ENCODE results near the gene SSTR1.

Gene SSTR1

DNA sequence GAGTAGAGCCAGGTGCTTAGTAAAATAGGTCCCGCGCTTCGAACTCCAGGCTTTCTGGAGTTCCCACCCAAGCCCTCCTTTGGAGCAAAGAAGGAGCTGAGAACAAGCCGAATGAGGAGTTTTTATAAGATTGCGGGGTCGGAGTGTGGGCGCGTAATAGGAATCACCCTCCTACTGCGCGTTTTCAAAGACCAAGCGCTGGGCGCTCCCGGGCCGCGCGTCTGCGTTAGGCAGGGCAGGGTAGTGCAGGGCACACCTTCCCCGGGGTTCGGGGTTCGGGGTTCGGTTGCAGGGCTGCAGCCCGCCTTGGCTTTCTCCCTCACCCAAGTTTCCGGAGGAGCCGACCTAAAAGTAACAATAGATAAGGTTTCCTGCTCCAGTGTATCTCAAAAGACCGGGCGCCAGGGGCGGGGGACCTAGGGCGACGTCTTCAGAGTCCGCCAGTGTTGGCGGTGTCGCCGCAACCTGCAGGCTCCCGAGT, 3.6 kb downstream of the SSTR1 start:
- Histone ChIP-seq H3K27ac (ENCODE audit: low read length) (no peak overlapping the region), H3K9ac (ENCODE audit: low read depth, low read length) (no peak overlapping the region), H3K27me3 (ENCODE audit: insufficient read depth, low read length) (peaks cover 98% of the 10 kb centered on the region), H3K4me1 (ENCODE audit: insufficient read depth, low read length) (peaks cover 8% of the 10 kb centered on the region; the same call in 1 of the 2 replicates), H3K4me3 (ENCODE audit: low read length) (peak overlapping the region; percentile 23; the same call in 1 of the 2 replicates), H3K9me3 (ENCODE audit: insufficient read depth, low read depth, low read length) (0 out of 2 replicates have a peak, but pooled peaks cover 2% of the 10 kb centered on the region), H3K36me3 (ENCODE audit: insufficient read depth, low read depth, low read length) (no peaks in the 10 kb centered on the region)

DNA sequence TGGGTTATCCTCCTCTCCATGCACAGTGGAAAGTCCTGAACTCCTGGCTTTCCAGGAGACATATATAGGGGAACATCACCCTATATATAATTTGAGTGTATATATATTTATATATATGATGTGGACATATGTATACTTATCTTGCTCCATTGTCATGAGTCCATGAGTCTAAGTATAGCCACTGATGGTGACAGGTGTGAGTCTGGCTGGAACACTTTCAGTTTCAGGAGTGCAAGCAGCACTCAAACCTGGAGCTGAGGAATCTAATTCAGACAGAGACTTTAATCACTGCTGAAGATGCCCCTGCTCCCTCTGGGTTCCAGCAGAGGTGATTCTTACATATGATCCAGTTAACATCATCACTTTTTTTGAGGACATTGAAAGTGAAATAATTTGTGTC, 4.4 kb downstream of the SSTR1 start:
- Histone ChIP-seq H3K36me3 (ENCODE audit: insufficient read depth, low read depth, low read length) (no peaks in the 10 kb centered on the region), H3K4me3 (ENCODE audit: low read length) (no peak overlapping the region), H3K4me1 (ENCODE audit: insufficient read depth, low read length) (peaks cover 8% of the 10 kb centered on the region; the same call in 1 of the 2 replicates), H3K27ac (ENCODE audit: low read length) (no peak overlapping the region), H3K9ac (ENCODE audit: low read depth, low read length) (no peak overlapping the region), H3K9me3 (ENCODE audit: insufficient read depth, low read depth, low read length) (0 out of 2 replicates have a peak, but pooled peaks cover 2% of the 10 kb centered on the region), H3K27me3 (ENCODE audit: insufficient read depth, low read length) (peaks cover 98% of the 10 kb centered on the region)

DNA sequence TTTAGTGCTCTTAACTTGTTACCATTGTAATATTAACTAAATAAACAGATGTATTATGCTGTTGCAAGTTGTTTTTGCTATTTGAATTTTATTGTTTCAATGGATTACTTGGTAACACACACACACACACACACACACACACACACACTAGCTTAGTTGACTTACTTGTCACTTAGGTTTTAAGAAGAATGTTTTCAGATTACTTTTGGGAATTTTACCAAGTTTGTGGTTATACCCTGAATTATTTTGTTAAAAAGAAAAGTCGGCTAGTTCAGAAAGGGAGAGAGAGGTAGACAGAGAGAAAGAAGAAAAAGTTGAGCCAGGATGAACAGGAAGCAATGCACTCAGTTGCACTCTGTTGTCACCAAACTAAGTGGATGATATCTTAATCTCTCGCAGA, 5.3 kb downstream of the SSTR1 start:
- Histone ChIP-seq H3K27me3 (ENCODE audit: insufficient read depth, low read length) (peaks cover 98% of the 10 kb centered on the region), H3K36me3 (ENCODE audit: insufficient read depth, low read depth, low read length) (no peaks in the 10 kb centered on the region), H3K4me3 (ENCODE audit: low read length) (no peak overlapping the region), H3K27ac (ENCODE audit: low read length) (no peak overlapping the region), H3K4me1 (ENCODE audit: insufficient read depth, low read length) (peaks cover 8% of the 10 kb centered on the region; the same call in 1 of the 2 replicates), H3K9ac (ENCODE audit: low read depth, low read length) (no peak overlapping the region), H3K9me3 (ENCODE audit: insufficient read depth, low read depth, low read length) (0 out of 2 replicates have a peak, but pooled peaks cover 2% of the 10 kb centered on the region)

DNA sequence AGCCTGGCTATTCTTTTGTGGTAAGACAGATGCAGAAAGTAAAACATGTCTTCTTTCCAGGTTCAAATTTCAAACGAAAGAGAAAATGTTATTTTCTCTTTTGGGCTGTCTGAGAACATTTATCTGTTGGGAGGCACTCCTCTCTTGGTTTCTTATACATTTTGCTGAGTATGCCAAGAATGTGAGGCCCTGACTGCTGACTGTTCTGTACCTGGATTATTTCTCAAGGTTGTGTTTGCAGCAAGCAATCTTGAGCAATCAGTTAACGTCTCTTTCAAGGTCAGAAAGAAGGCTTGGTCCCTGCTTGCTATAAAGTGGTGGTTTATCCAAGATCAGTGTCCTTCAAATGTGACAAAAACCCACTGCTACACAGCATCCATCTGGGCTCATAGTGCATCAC, 9.8 kb downstream of the SSTR1 start:
- Histone ChIP-seq H3K9me3 (ENCODE audit: insufficient read depth, low read depth, low read length) (no peaks in the 10 kb centered on the region), H3K27ac (ENCODE audit: low read length) (no peak overlapping the region), H3K9ac (ENCODE audit: low read depth, low read length) (no peak overlapping the region), H3K4me3 (ENCODE audit: low read length) (no peak overlapping the region), H3K36me3 (ENCODE audit: insufficient read depth, low read depth, low read length) (no peaks in the 10 kb centered on the region), H3K27me3 (ENCODE audit: insufficient read depth, low read length) (peaks cover 78% of the 10 kb centered on the region), H3K4me1 (ENCODE audit: insufficient read depth, low read length) (peaks cover 18% of the 10 kb centered on the region; the same call in 1 of the 2 replicates)

- peaks cover 44% of the 10 kb centered on the region for H3K27me3 ChIP-seq (ENCODE audit: insufficient read depth, low read length)
Observed at GRCh38 chr14:38221077-38221476, 13.4 kb downstream of the SSTR1 start.

DNA sequence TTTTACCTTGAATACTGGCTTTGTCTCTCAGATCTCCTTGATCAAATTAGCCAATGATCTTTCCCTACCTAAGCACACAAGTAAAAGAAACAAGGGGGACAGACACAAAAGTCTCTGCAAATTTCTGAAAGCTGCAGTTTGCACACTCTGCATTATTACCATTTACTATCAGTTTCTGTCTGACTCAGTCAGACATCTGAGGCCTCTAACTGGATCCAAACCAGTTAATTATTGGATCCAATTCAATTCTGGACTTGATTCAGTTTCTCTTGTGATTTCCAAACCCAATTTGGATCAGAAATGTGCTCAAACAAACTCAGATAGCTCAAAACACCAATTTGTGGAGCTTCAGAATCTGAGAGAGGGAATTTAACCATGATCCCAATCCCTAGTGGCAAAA, 16.6 kb downstream of the SSTR1 start:
- Histone ChIP-seq H3K27me3 (ENCODE audit: insufficient read depth, low read length) (peaks cover 16% of the 10 kb centered on the region), H3K4me3 (ENCODE audit: low read length) (no peak overlapping the region), H3K9ac (ENCODE audit: low read depth, low read length) (no peak overlapping the region), H3K4me1 (ENCODE audit: insufficient read depth, low read length) (peaks cover 14% of the 10 kb centered on the region; the same call in 1 of the 2 replicates), H3K27ac (ENCODE audit: low read length) (no peak overlapping the region), H3K9me3 (ENCODE audit: insufficient read depth, low read depth, low read length) (no peaks in the 10 kb centered on the region), H3K36me3 (ENCODE audit: insufficient read depth, low read depth, low read length) (no peaks in the 10 kb centered on the region)

More at GRCh38 chr14:38221077-38221476, 13.4 kb downstream of the SSTR1 start:
- H3K27ac ChIP-seq (ENCODE audit: low read length), result no peak overlapping the region
- no peaks in the 10 kb centered on the region for H3K36me3 ChIP-seq (ENCODE audit: insufficient read depth, low read depth, low read length)
- H3K9me3 ChIP-seq (ENCODE audit: insufficient read depth, low read depth, low read length), result no peaks in the 10 kb centered on the region
- H3K4me1 ChIP-seq (ENCODE audit: insufficient read depth, low read length), result peaks cover 14% of the 10 kb centered on the region; the same call in 1 of the 2 replicates
- no peak overlapping the region for H3K4me3 ChIP-seq (ENCODE audit: low read length)
- no peak overlapping the region for H3K9ac ChIP-seq (ENCODE audit: low read depth, low read length)

DNA sequence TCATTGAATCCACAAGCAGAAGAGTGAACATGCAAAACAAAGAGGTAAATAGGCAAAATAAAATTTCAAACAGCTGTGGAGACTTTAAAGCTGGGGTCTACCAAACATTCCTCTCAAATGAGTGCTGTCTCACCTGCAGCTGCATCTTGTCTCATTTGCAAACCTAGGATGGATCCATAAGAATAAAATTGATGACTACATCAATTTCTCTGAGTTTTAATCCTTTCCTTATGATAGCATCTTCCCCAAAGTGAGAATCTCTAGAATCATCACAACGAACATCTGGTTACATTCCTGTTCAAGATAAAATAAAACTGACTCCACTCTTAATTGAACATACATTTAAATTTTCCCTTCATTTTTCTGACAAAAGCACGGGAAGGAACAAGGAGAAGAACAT, 18.2 kb downstream of the SSTR1 start:
- H3K4me3 ChIP-seq (ENCODE audit: low read length), result no peak overlapping the region
- no peak overlapping the region for H3K9ac ChIP-seq (ENCODE audit: low read depth, low read length)
- no peaks in the 10 kb centered on the region for H3K36me3 ChIP-seq (ENCODE audit: insufficient read depth, low read depth, low read length)
- no peaks in the 10 kb centered on the region for H3K9me3 ChIP-seq (ENCODE audit: insufficient read depth, low read depth, low read length)
- H3K27me3 ChIP-seq (ENCODE audit: insufficient read depth, low read length), result peaks cover 2% of the 10 kb centered on the region; the same call in 1 of the 2 replicates
- no peak overlapping the region for H3K27ac ChIP-seq (ENCODE audit: low read length)
- peaks cover 8% of the 10 kb centered on the region; the same call in 1 of the 2 replicates for H3K4me1 ChIP-seq (ENCODE audit: insufficient read depth, low read length)

GRCh38 chr14:38226366-38226765, 18.7 kb downstream of the SSTR1 start:
- Histone ChIP-seq H3K9me3 (ENCODE audit: insufficient read depth, low read depth, low read length) (no peaks in the 10 kb centered on the region), H3K36me3 (ENCODE audit: insufficient read depth, low read depth, low read length) (no peaks in the 10 kb centered on the region), H3K27ac (ENCODE audit: low read length) (no peak overlapping the region), H3K27me3 (ENCODE audit: insufficient read depth, low read length) (peaks cover 6% of the 10 kb centered on the region; the same call in 1 of the 2 replicates), H3K9ac (ENCODE audit: low read depth, low read length) (no peak overlapping the region), H3K4me1 (ENCODE audit: insufficient read depth, low read length) (peaks cover 4% of the 10 kb centered on the region; the same call in 1 of the 2 replicates), H3K4me3 (ENCODE audit: low read length) (no peak overlapping the region)

DNA sequence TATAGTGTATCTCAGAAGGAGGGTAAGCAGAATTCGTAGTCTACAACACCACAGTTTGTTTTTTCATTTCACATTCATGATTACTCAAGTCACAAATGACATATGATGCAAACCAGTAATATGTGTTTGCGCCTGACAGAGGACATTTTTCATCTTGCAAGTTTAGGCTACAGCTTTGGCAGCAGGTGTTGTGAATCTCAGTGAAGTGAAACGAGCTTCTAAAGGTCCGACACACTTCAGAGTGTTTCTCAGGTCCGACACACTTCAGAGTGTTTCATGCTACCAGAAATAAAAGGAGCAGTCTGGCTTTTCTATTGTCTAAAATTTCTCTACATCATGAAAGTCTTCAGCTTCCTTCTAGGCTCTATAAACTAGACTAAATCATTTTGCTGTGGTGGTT, 25.5 kb downstream of the SSTR1 start:
- H3K9ac ChIP-seq (ENCODE audit: low read depth, low read length), result no peak overlapping the region
- peaks cover 30% of the 10 kb centered on the region for H3K27me3 ChIP-seq (ENCODE audit: insufficient read depth, low read length)
- no peaks in the 10 kb centered on the region for H3K9me3 ChIP-seq (ENCODE audit: insufficient read depth, low read depth, low read length)
- no peaks in the 10 kb centered on the region for H3K36me3 ChIP-seq (ENCODE audit: insufficient read depth, low read depth, low read length)
- H3K4me1 ChIP-seq (ENCODE audit: insufficient read depth, low read length), result no peaks in the 10 kb centered on the region
- H3K4me3 ChIP-seq (ENCODE audit: low read length), result no peak overlapping the region
- no peak overlapping the region for H3K27ac ChIP-seq (ENCODE audit: low read length)

DNA sequence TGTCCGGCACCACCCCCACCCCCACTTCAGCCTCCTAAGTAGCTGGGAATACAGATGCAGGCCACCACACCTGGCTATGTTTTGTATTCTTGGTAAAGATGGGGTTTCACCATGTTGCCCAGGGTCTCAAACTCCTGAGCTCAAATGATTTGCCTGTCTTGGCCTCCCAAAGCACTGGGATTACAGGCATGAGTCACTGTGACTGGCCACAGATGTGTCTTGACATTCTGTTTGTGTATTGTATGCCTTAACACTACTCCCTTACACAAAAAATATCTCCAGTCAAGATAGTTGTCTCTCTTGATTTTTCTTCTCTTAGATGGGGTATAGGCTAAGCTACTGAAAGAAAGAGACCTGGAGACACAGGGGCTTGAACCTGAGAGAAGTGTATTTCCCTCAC, 30.6 kb downstream of the SSTR1 start:
- Histone ChIP-seq H3K9ac (ENCODE audit: low read depth, low read length) (no peak overlapping the region), H3K27me3 (ENCODE audit: insufficient read depth, low read length) (peaks cover 26% of the 10 kb centered on the region), H3K27ac (ENCODE audit: low read length) (no peak overlapping the region), H3K4me1 (ENCODE audit: insufficient read depth, low read length) (no peaks in the 10 kb centered on the region), H3K9me3 (ENCODE audit: insufficient read depth, low read depth, low read length) (no peaks in the 10 kb centered on the region), H3K36me3 (ENCODE audit: insufficient read depth, low read depth, low read length) (no peaks in the 10 kb centered on the region), H3K4me3 (ENCODE audit: low read length) (no peak overlapping the region)

- H3K4me1 ChIP-seq (ENCODE audit: insufficient read depth, low read length), result no peaks in the 10 kb centered on the region
- peaks cover 21% of the 10 kb centered on the region; the same call in 1 of the 2 replicates for H3K27me3 ChIP-seq (ENCODE audit: insufficient read depth, low read length)
- no peak overlapping the region for H3K27ac ChIP-seq (ENCODE audit: low read length)
- H3K9me3 ChIP-seq (ENCODE audit: insufficient read depth, low read depth, low read length), result no peaks in the 10 kb centered on the region
- no peak overlapping the region for H3K9ac ChIP-seq (ENCODE audit: low read depth, low read length)
- no peak overlapping the region for H3K4me3 ChIP-seq (ENCODE audit: low read length)
- no peaks in the 10 kb centered on the region for H3K36me3 ChIP-seq (ENCODE audit: insufficient read depth, low read depth, low read length)
Observed at GRCh38 chr14:38238878-38239277, 31.2 kb downstream of the SSTR1 start.

DNA sequence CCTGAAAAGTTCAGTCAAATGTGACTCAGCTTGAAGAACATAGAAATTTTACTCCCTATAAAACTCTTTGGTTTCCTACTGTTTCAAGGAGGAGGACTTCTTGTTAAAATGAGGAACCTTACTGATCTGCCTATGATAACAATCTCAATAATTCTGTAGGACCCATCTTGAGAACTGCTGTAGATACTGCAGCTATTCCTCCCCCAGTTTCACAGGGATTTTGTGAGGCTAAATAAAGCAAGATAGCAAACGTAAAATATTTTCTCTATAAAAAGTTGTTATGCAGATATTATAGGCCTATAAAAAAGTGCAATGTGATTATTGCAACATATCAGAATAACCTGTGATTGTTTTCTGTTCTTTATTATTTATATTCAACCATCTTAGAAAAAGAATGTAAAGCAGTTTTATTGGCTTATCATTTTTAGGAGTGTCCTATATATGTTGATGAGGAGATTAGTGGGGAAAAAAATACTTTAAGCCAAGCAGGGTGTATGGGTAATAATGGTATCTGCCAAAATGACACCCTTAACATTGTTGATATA, 36.1 kb downstream of the SSTR1 start:
- no peak overlapping the region for H3K27ac ChIP-seq (ENCODE audit: low read length)
- H3K36me3 ChIP-seq (ENCODE audit: insufficient read depth, low read depth, low read length), result no peaks in the 10 kb centered on the region
- H3K4me1 ChIP-seq (ENCODE audit: insufficient read depth, low read length), result no peaks in the 10 kb centered on the region
- no peaks in the 10 kb centered on the region for H3K9me3 ChIP-seq (ENCODE audit: insufficient read depth, low read depth, low read length)
- no peak overlapping the region for H3K4me3 ChIP-seq (ENCODE audit: low read length)
- no peak overlapping the region for H3K9ac ChIP-seq (ENCODE audit: low read depth, low read length)
- peaks cover 28% of the 10 kb centered on the region; the same call in 1 of the 2 replicates for H3K27me3 ChIP-seq (ENCODE audit: insufficient read depth, low read length)
